ENCODE measurements around the gene GPX5. TPM values are rescaled to one million over a fixed set of nuclear protein-coding genes. Genes with fewer than 3 reads are reported as not detected.

Gene GPX5, protein sequence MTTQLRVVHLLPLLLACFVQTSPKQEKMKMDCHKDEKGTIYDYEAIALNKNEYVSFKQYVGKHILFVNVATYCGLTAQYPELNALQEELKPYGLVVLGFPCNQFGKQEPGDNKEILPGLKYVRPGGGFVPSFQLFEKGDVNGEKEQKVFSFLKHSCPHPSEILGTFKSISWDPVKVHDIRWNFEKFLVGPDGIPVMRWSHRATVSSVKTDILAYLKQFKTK
- not detected for total RNA-seq

GRCh38 chr6:28525496-28526039 is at the start of gene GPX5:
Gene GPX5 (plus strand): TSS chr6:28525881. CDS start chr6:28526014, 133 bp downstream.

GRCh38 chr6:28515676-28516075 is 10.0 kb upstream of the GPX5 start, which contains the start of gene GPX6:
Gene GPX6 (minus strand): TSS chr6:28515793. CDS start chr6:28515743, 50 bp downstream.

Other genes starting within 250 kb of the GPX5 start
- gene PGBD1, start 244.3 kb upstream of the GPX5 start, total RNA-seq, result 20.7 TPM
- gene ZSCAN31, start 189.7 kb upstream of the GPX5 start, total RNA-seq, result 16.0 TPM
- 12.8 TPM for gene ZKSCAN3, start 175.9 kb upstream of the GPX5 start, total RNA-seq
- 22.8 TPM for gene ZSCAN12, start 126.1 kb upstream of the GPX5 start, total RNA-seq
- gene ZSCAN23, start 82.4 kb upstream of the GPX5 start, total RNA-seq, result 36.3 TPM
- not detected for gene GPX6, start 10.1 kb upstream of the GPX5 start, total RNA-seq

All from parietal lobe (tissue), 1 donor.